ENCODE data around the gene SPATA3.

DNA sequence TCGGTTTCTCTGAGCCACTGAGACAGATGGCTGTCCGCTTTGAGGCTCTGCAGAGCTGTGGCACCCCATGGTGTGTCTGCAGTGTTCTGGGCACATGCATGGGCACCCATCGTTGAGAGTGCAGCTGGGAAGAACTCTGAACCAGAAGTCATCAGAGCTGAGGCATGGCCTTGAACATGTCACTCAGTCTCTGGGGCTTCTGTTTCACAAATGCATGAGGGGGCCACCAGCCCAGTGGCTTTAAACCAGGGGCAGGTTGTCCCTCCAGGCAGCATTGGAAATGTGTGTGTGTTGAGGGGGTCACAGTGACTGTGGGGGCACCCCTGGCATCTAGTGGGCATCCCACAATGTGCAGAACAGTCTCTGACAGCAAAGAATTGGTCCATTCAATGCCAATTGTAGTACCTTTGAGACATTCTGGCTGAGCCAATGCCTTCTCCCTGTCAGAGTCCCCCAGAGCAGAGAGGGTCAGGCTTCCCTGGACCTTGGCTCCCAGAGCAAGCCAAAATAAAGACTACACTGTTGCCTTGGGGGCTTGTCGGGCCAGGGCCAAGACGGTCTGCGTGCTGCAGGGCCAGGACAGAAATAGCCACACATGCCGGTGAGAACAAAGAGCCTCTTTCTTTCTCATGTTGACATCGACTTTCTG is 51.5 kb downstream of the SPATA3 start:
- no peak for TF ChIP-seq CTCF (IDR thresholded peaks at IDR 0.05 in 4 of 5, conservative IDR thresholded peaks at IDR 0.05 in 1 of 5)
- no peak for TF ChIP-seq POLR2A (IDR thresholded peaks at IDR 0.05)

Data from gastrocnemius medialis (tissue), 4 donors.